H1 (cell line): ENCODE results near the gene CCNL2. TPM values are rescaled to one million over a fixed set of nuclear protein-coding genes. Genes with fewer than 3 reads are reported as not detected.

Source experiments
- CBX5 ChIP-seq: fragments of 300-800, 300-1000 bp; sonication (generic); IDR thresholded peaks from 2 replicates; pipeline ENCODE4 v1.7.1; 2016; ENCODE audit warnings: antibody characterized with exemption, low read length, low read depth
- CHD7 ChIP-seq: fragments of 300-600 bp; sonication (generic); IDR thresholded peaks from 2 replicates; pipeline ENCODE4 v1.7.1; 2012; ENCODE audit warnings: low read length, moderate library complexity, mild to moderate bottlenecking, inconsistent platforms; ENCODE audit not compliant: insufficient replicate concordance
- GTF2F1 ChIP-seq: IDR thresholded peaks from 2 replicates; pipeline ENCODE4 v1.6.1; 2012; ENCODE audit warnings: low read depth, low read length, improper control_type of control experiment, borderline replicate concordance
- PHF8 ChIP-seq: fragments of 200-600 bp; sonication (generic); conservative IDR thresholded peaks from 2 replicates; pipeline ENCODE4 v1.7.1; 2012; ENCODE audit warnings: low read depth, mild to moderate bottlenecking, inconsistent platforms, low read length, moderate library complexity
- POLR2AphosphoS5 ChIP-seq: IDR thresholded peaks from 2 replicates; pipeline ENCODE4 v1.6.1; 2011; ENCODE audit warnings: low read depth, low read length
- RAD21 ChIP-seq, 2 experiments: IDR thresholded peaks in 1 of 2; conservative IDR thresholded peaks in 1 of 2; 2 replicates each; pipeline ENCODE4 v1.6.1; 2011; ENCODE audit warnings: low read depth in 2 of 2, low read length in 2 of 2, improper control_type of control experiment in 1 of 2, inconsistent platforms in 1 of 2, mild to moderate bottlenecking in 1 of 2, moderate library complexity in 1 of 2
- TEAD4 ChIP-seq: IDR thresholded peaks from 2 replicates; pipeline ENCODE4 v1.6.1; 2012; ENCODE audit warnings: low read depth, low read length, inconsistent platforms, mixed read lengths
- YY1 ChIP-seq: IDR thresholded peaks from 2 replicates; pipeline ENCODE4 v1.6.1; 2011; ENCODE audit warnings: low read depth, mild to moderate bottlenecking, low read length
- polyA plus RNA-seq, 7 experiments: library from polyadenylated mRNA; depleted of rRNA in 3 of 7; stranded (reverse) in 5 of 7; unstranded in 2 of 7; fragments of >200 nt in 5 of 7; fragments of 200-250 nt in 2 of 7; gene quantifications; 1 replicate in 5 of 7; 2 replicates in 1 of 7; 4 replicates in 1 of 7; pipeline versions ENCODE4 v1.2.1 to v1.2.3, GENCODE V29; 2011 to 2013; ENCODE audit warnings: missing spikeins in 2 of 7, mixed read lengths in 2 of 7
- total RNA-seq: library from RNA; stranded (reverse); fragmentation: NEBNext Ultra II Directional; extraction: Animal tissue kit (Norgen Biotek cat#: 25700); gene quantifications from 2 replicates; pipeline ENCODE4 v1.2.1, GENCODE V29; 2021

CCNL2 gene
- total and polyA plus RNA-seq, 2 of the 8 experiments (the other 6 are each of a cell fraction or from before 2014, with no cell fraction given), result 79.8 to 120 TPM

DNA sequence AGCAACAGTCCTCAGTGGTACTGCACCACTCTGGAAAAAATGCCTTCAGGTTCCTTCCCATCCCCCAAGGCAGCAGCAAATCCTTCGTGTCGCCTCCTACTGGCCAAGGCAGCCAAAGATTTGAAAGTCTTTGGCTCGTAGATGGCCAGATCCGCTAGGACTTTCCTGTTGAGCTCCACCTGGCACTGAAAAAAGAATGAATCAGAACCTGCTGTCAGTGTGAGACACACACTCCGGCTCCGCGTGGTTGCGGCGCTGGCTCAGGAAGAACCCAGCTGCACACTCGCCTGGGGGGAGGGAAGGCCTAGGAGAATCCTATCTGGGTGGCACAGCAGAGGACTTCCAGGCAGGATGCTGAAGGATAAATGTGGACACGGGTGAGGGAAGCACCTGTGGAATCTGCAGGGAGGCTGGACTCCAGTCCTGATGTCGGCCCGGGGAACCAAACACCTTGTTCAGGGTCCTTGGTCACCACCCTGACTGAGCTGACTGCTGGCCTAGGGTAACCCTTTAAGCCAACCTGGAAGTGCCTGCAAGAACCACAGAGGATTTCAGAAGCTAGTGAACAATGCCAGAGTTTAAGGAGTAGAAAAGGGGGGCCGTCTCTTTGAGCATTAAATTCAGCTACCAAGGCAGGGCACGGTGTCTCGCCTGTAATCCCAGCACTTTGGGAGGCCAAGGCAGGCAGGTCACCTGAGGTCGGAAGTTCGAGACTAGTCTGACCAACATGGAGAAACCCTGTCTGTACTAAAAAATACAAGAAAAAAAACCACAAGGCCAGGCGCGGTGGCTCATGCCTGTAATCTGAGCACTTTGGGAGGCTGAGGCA is 3.2 kb upstream of the CCNL2 start (continued):
- TF ChIP-seq CHD7 (no peak), GTF2F1 (no peak), POLR2AphosphoS5 (no peak), CBX5 (no peak), PHF8 (no peak), TEAD4 (no peak), RAD21 (IDR thresholded peaks at IDR 0.05 in 1 of 2, conservative IDR thresholded peaks at IDR 0.05 in 1 of 2; ENCODE audit: low read depth in 2 of 2, low read length in 2 of 2) (peak; percentile 45 to 57), YY1 (no peak)
